ENCODE results near the gene BCAS2. TPM values are rescaled to one million over a fixed set of nuclear protein-coding genes. Genes with fewer than 3 reads are reported as not detected.

Gene BCAS2
- total RNA-seq, 1 experiment from 2014 or later, result 30.7 TPM

- H3K9me3 Mint-ChIP-seq (ENCODE audit: low read depth, unreplicated experiment), result no peaks in the 10 kb centered on the region
- intact Hi-C loops (cut with micrococcal nuclease; ENCODE audit: unreplicated experiment), result no loop called here
- no peaks in the 10 kb centered on the region for H3K4me1 Mint-ChIP-seq (ENCODE audit: low read depth, unreplicated experiment)
- BruUV-seq (replicated peaks), result no TSS peak
- H3K27me3 Mint-ChIP-seq (ENCODE audit: unreplicated experiment), result no peaks in the 10 kb centered on the region
- no peak overlapping the region for H3K4me3 Mint-ChIP-seq (ENCODE audit: low read depth, unreplicated experiment)
- no peak overlapping the region for H3K27ac Mint-ChIP-seq (ENCODE audit: unreplicated experiment)
- CTCF ChIA-PET, result no interaction called here
- TF ChIP-seq CTCF (IDR thresholded peaks at IDR 0.05; ENCODE audit: unreplicated experiment), result no peak
- DNase-seq, result no peak
- no peaks in the 10 kb centered on the region for H3K36me3 Mint-ChIP-seq (ENCODE audit: insufficient read depth, unreplicated experiment)
Observed at GRCh38 chr1:114618606-114619005, 37.2 kb upstream of the BCAS2 start.

- no peak for TF ChIP-seq CTCF (IDR thresholded peaks at IDR 0.05; ENCODE audit: unreplicated experiment)
- H3K4me1 Mint-ChIP-seq (ENCODE audit: low read depth, unreplicated experiment), result no peaks in the 10 kb centered on the region
- DNase-seq, result no peak
- H3K27ac Mint-ChIP-seq (ENCODE audit: unreplicated experiment), result no peak overlapping the region
- no TSS peak for BruUV-seq (replicated peaks)
- no peaks in the 10 kb centered on the region for H3K27me3 Mint-ChIP-seq (ENCODE audit: unreplicated experiment)
- no peaks in the 10 kb centered on the region for H3K9me3 Mint-ChIP-seq (ENCODE audit: low read depth, unreplicated experiment)
- no peaks in the 10 kb centered on the region for H3K36me3 Mint-ChIP-seq (ENCODE audit: insufficient read depth, unreplicated experiment)
- intact Hi-C loops (cut with micrococcal nuclease; ENCODE audit: unreplicated experiment), result no loop called here
- CTCF ChIA-PET, result no interaction called here
- H3K4me3 Mint-ChIP-seq (ENCODE audit: low read depth, unreplicated experiment), result no peak overlapping the region
Observed at GRCh38 chr1:114610546-114611245, 29.3 kb upstream of the BCAS2 start.

GRCh38 chr1:114609826-114610225 lies 28.4 kb upstream of the BCAS2 start:
- H3K9me3 Mint-ChIP-seq (ENCODE audit: low read depth, unreplicated experiment), result no peaks in the 10 kb centered on the region

GRCh38 chr1:114609026-114609425 lies 27.6 kb upstream of the BCAS2 start:
- no peaks in the 10 kb centered on the region for H3K27me3 Mint-ChIP-seq (ENCODE audit: unreplicated experiment)
- intact Hi-C loops (cut with micrococcal nuclease; ENCODE audit: unreplicated experiment), result no loop called here
- no peaks in the 10 kb centered on the region for H3K36me3 Mint-ChIP-seq (ENCODE audit: insufficient read depth, unreplicated experiment)
- no peaks in the 10 kb centered on the region for H3K4me1 Mint-ChIP-seq (ENCODE audit: low read depth, unreplicated experiment)
- H3K4me3 Mint-ChIP-seq (ENCODE audit: low read depth, unreplicated experiment), result no peak overlapping the region
- H3K27ac Mint-ChIP-seq (ENCODE audit: unreplicated experiment), result no peak overlapping the region
- CTCF ChIA-PET, result no interaction called here
- no peak for TF ChIP-seq CTCF (IDR thresholded peaks at IDR 0.05; ENCODE audit: unreplicated experiment)
- no peaks in the 10 kb centered on the region for H3K9me3 Mint-ChIP-seq (ENCODE audit: low read depth, unreplicated experiment)
- DNase-seq, result no peak
- no TSS peak for BruUV-seq (replicated peaks)

More at GRCh38 chr1:114609826-114610225, 28.4 kb upstream of the BCAS2 start:
- DNase-seq, result no peak
- Mint-ChIP-seq H3K4me3 (ENCODE audit: low read depth, unreplicated experiment) (no peak overlapping the region), H3K36me3 (ENCODE audit: insufficient read depth, unreplicated experiment) (no peaks in the 10 kb centered on the region), H3K27me3 (ENCODE audit: unreplicated experiment) (no peaks in the 10 kb centered on the region), H3K27ac (ENCODE audit: unreplicated experiment) (no peak overlapping the region), H3K4me1 (ENCODE audit: low read depth, unreplicated experiment) (no peaks in the 10 kb centered on the region)
- CTCF ChIA-PET, result no interaction called here
- TF ChIP-seq CTCF (IDR thresholded peaks at IDR 0.05; ENCODE audit: unreplicated experiment), result no peak
- BruUV-seq (replicated peaks), result no TSS peak
- intact Hi-C loops (cut with micrococcal nuclease; ENCODE audit: unreplicated experiment), result no loop called here
